GM23338 (cell line): ENCODE results near the gene TBC1D14. TPM values are rescaled to one million over a fixed set of nuclear protein-coding genes. Genes with fewer than 3 reads are reported as not detected.

Experiments used
- ATAC-seq: fragments of 200-7000 bp; cut with Tn5 transposase; 3 replicates; pipeline ENCODE4 v1.9.1; 2020
- DNase-seq: peaks from one replicate; pipeline ENCODE4 v3.0.0-alpha.2; 2015; ENCODE audit warnings: low spot score
- H2AFZ ChIP-seq: fragments of 200-600 bp; sonication (generic); 2 replicates; pipeline ENCODE4 v1.8.0; 2016; ENCODE audit warnings: antibody characterized with exemption, mild to moderate bottlenecking, moderate library complexity
- H3F3A ChIP-seq: fragments of 200-600 bp; sonication (generic); replicated peaks from 2 replicates; pipeline ENCODE4 v1.8.0; 2017; ENCODE audit warnings: antibody characterized with exemption, mixed run types, low read depth
- H3K27ac ChIP-seq: fragments of 200-600 bp; sonication (generic); 2 replicates; pipeline ENCODE4 v1.6.1; 2016; ENCODE audit warnings: low read depth
- H3K27me3 ChIP-seq: fragments of 200-600 bp; sonication (generic); 2 replicates; pipeline ENCODE4 v1.8.0; 2016; ENCODE audit warnings: mild to moderate bottlenecking, mixed run types, moderate library complexity; ENCODE audit not compliant: insufficient read depth
- H3K36me3 ChIP-seq: fragments of 200-600 bp; sonication (generic); 2 replicates; pipeline ENCODE4 v1.8.0; 2016; ENCODE audit warnings: mild to moderate bottlenecking; ENCODE audit not compliant: insufficient read depth
- H3K4me1 ChIP-seq: fragments of 200-600 bp; sonication (generic); 2 replicates; pipeline ENCODE4 v1.8.0; 2016; ENCODE audit warnings: mild to moderate bottlenecking, moderate library complexity; ENCODE audit not compliant: insufficient read depth
- H3K4me2 ChIP-seq: fragments of 200-600 bp; sonication (generic); 2 replicates; pipeline ENCODE4 v1.7.1; 2017; ENCODE audit warnings: mixed run types
- H3K4me3 ChIP-seq: fragments of 200-600 bp; sonication (generic); 2 replicates; pipeline ENCODE4 v1.6.1; 2016; ENCODE audit warnings: mixed run types
- H3K79me2 ChIP-seq: fragments of 200-600 bp; sonication (generic); replicated peaks from 2 replicates; pipeline ENCODE4 v1.8.0; 2017; ENCODE audit warnings: mild to moderate bottlenecking; ENCODE audit not compliant: insufficient read depth
- H3K9me2 ChIP-seq: fragments of 200-600 bp; sonication (generic); 2 replicates; pipeline ENCODE4 v1.8.0; 2017; ENCODE audit not compliant: insufficient read depth
- H4K20me1 ChIP-seq: fragments of 200-600 bp; sonication (generic); replicated peaks from 2 replicates; pipeline ENCODE4 v1.8.0; 2017; ENCODE audit warnings: mild to moderate bottlenecking; ENCODE audit not compliant: insufficient read depth
- H3K27ac Mint-ChIP-seq: 2 replicates; pipeline ENCODE4 v1.8.0; 2020; ENCODE audit warnings: inconsistent platforms, mild to moderate bottlenecking, moderate library complexity, mixed read lengths
- H3K27me3 Mint-ChIP-seq: 3 replicates; pipeline ENCODE4 v1.8.0; 2022; ENCODE audit warnings: low read depth, mild to moderate bottlenecking, moderate library complexity, mixed read lengths, inconsistent platforms; ENCODE audit not compliant: insufficient read depth, poor library complexity
- H3K36me3 Mint-ChIP-seq: 3 replicates; pipeline ENCODE4 v1.8.0; 2021; ENCODE audit warnings: low read depth, mild to moderate bottlenecking, inconsistent platforms, moderate library complexity, mixed read lengths
- H3K4me1 Mint-ChIP-seq: 3 replicates; pipeline ENCODE4 v1.8.0; 2020; ENCODE audit warnings: mild to moderate bottlenecking, inconsistent platforms, mixed read lengths
- H3K4me3 Mint-ChIP-seq: 3 replicates; pipeline ENCODE4 v1.8.0; 2021; ENCODE audit warnings: moderate library complexity, mild to moderate bottlenecking, inconsistent platforms, mixed read lengths
- H3K9me3 Mint-ChIP-seq: 3 replicates; pipeline ENCODE4 v1.8.0; 2020; ENCODE audit warnings: moderate library complexity, mild to moderate bottlenecking, inconsistent platforms, mixed read lengths
- CREB1 ChIP-seq: fragments of 250-450 bp; sonication (Bioruptor Pico); IDR thresholded peaks from 2 replicates; pipeline ENCODE4 v1.5.0; 2020; ENCODE audit warnings: low read depth, mild to moderate bottlenecking, moderate library complexity
- EZH2 ChIP-seq: fragments of 200-600 bp; sonication (generic); IDR thresholded peaks from one replicate; pipeline ENCODE4 v1.8.0; 2017; ENCODE audit warnings: antibody characterized with exemption, mild to moderate bottlenecking, low read depth; ENCODE audit not compliant: unreplicated experiment
- EZH2phosphoT487 ChIP-seq: fragments of 200-600 bp; sonication (generic); IDR thresholded peaks from one replicate; pipeline ENCODE4 v1.8.1; 2018; ENCODE audit warnings: antibody characterized with exemption; ENCODE audit not compliant: unreplicated experiment
- NANOG ChIP-seq: IDR thresholded peaks from 2 replicates; pipeline ENCODE4 v1.6.1; 2016; ENCODE audit warnings: antibody characterized with exemption, borderline replicate concordance
- POLR2AphosphoS5 ChIP-seq: IDR thresholded peaks from 2 replicates; pipeline ENCODE4 v1.6.1; 2016; ENCODE audit warnings: antibody characterized with exemption, low read depth
- ZNF114 ChIP-seq: fragments of 250-450 bp; sonication (Bioruptor Pico); IDR thresholded peaks from 2 replicates; pipeline ENCODE4 v1.5.0; 2020; ENCODE audit warnings: mild to moderate bottlenecking, moderate library complexity
- ZNF331 ChIP-seq: fragments of 250-450 bp; sonication (Bioruptor Pico); IDR thresholded peaks from 2 replicates; pipeline ENCODE4 v1.5.0; 2020; ENCODE audit warnings: low read depth, mild to moderate bottlenecking, moderate library complexity
- polyA plus RNA-seq: library from polyadenylated mRNA; unstranded; fragments of >200 nt; fragmentation: Nextera tagmentation; extraction: Ambion mirVana; gene quantifications from 2 replicates; pipeline ENCODE4 v1.2.1, GENCODE V29; 2016
- total RNA-seq: library from RNA; depleted of rRNA; stranded (reverse); fragments of >200 nt; shearing (Covaris generic); gene quantifications from 2 replicates; pipeline ENCODE4 v1.2.3, GENCODE V29; 2014
- TF ChIP-seq, protein P1 (sequence below): fragments of 250-450 bp; sonication (Bioruptor Pico); IDR thresholded peaks from 2 replicates; pipeline ENCODE4 v1.5.0; 2020; ENCODE audit warnings: mild to moderate bottlenecking, moderate library complexity
- TF ChIP-seq, protein P2 (sequence below), 2 experiments: fragments of 200-600 bp in 1 of 2; sonication (generic) in 1 of 2; conservative IDR thresholded peaks; 2 replicates each; pipeline versions ENCODE4 v1.5.1 to v1.6.1; 2016 to 2017; ENCODE audit warnings: antibody characterized with exemption in 2 of 2, low read depth in 2 of 2, mild to moderate bottlenecking in 2 of 2, moderate library complexity in 1 of 2
- TF ChIP-seq, protein P3 (sequence below): IDR thresholded peaks from one replicate; pipeline ENCODE4 v1.6.1; 2018; ENCODE audit warnings: antibody characterized with exemption; ENCODE audit not compliant: unreplicated experiment

TBC1D14 gene
- total and polyA plus RNA-seq, 2 experiments from 2014 or later = 18.2 to 59.7 TPM

DNA sequence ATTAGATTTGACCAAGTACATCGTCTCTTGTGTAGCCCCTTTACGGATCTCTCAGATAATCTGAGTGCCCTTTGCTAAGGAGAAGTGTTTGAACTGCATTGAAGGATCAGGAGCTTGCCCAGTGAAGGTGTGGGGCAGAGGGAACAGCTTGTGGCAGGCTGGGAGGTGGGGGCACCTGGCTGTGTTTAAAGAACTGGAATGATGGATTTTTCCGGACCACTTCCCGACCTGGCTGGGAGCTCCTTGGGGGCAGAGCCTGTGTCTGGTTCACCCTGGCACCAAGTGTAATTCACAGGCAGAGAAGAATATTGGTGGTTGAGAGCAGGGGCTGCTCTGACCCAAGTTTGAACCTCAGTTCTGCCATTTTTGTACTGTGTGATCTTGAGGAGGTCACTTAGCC is 18.5 kb downstream of the TBC1D14 start:
- H3K4me2 ChIP-seq = no peak overlapping the region

More for the DNA sequence above, 18.5 kb downstream of the TBC1D14 start:
- Histone ChIP-seq H3F3A (no peaks in the 10 kb centered on the region), H3K27ac (no peak overlapping the region), H2AFZ (no peak overlapping the region), H4K20me1 (peaks cover 11% of the 10 kb centered on the region), H3K9me2 (no peaks in the 10 kb centered on the region), H3K36me3 (no peaks in the 10 kb centered on the region), H3K27me3 (no peaks in the 10 kb centered on the region), H3K4me3 (no peak overlapping the region), H3K79me2 (peaks cover 68% of the 10 kb centered on the region), H3K4me1 (no peaks in the 10 kb centered on the region)
- H3K4me3 Mint-ChIP-seq = no peak overlapping the region
- H3K4me1 Mint-ChIP-seq = peaks cover 27% of the 10 kb centered on the region
- ATAC-seq (no peak), DNase-seq (no peak)
- no peaks in the 10 kb centered on the region for H3K9me3 Mint-ChIP-seq
- TF ChIP-seq, protein P1, sequence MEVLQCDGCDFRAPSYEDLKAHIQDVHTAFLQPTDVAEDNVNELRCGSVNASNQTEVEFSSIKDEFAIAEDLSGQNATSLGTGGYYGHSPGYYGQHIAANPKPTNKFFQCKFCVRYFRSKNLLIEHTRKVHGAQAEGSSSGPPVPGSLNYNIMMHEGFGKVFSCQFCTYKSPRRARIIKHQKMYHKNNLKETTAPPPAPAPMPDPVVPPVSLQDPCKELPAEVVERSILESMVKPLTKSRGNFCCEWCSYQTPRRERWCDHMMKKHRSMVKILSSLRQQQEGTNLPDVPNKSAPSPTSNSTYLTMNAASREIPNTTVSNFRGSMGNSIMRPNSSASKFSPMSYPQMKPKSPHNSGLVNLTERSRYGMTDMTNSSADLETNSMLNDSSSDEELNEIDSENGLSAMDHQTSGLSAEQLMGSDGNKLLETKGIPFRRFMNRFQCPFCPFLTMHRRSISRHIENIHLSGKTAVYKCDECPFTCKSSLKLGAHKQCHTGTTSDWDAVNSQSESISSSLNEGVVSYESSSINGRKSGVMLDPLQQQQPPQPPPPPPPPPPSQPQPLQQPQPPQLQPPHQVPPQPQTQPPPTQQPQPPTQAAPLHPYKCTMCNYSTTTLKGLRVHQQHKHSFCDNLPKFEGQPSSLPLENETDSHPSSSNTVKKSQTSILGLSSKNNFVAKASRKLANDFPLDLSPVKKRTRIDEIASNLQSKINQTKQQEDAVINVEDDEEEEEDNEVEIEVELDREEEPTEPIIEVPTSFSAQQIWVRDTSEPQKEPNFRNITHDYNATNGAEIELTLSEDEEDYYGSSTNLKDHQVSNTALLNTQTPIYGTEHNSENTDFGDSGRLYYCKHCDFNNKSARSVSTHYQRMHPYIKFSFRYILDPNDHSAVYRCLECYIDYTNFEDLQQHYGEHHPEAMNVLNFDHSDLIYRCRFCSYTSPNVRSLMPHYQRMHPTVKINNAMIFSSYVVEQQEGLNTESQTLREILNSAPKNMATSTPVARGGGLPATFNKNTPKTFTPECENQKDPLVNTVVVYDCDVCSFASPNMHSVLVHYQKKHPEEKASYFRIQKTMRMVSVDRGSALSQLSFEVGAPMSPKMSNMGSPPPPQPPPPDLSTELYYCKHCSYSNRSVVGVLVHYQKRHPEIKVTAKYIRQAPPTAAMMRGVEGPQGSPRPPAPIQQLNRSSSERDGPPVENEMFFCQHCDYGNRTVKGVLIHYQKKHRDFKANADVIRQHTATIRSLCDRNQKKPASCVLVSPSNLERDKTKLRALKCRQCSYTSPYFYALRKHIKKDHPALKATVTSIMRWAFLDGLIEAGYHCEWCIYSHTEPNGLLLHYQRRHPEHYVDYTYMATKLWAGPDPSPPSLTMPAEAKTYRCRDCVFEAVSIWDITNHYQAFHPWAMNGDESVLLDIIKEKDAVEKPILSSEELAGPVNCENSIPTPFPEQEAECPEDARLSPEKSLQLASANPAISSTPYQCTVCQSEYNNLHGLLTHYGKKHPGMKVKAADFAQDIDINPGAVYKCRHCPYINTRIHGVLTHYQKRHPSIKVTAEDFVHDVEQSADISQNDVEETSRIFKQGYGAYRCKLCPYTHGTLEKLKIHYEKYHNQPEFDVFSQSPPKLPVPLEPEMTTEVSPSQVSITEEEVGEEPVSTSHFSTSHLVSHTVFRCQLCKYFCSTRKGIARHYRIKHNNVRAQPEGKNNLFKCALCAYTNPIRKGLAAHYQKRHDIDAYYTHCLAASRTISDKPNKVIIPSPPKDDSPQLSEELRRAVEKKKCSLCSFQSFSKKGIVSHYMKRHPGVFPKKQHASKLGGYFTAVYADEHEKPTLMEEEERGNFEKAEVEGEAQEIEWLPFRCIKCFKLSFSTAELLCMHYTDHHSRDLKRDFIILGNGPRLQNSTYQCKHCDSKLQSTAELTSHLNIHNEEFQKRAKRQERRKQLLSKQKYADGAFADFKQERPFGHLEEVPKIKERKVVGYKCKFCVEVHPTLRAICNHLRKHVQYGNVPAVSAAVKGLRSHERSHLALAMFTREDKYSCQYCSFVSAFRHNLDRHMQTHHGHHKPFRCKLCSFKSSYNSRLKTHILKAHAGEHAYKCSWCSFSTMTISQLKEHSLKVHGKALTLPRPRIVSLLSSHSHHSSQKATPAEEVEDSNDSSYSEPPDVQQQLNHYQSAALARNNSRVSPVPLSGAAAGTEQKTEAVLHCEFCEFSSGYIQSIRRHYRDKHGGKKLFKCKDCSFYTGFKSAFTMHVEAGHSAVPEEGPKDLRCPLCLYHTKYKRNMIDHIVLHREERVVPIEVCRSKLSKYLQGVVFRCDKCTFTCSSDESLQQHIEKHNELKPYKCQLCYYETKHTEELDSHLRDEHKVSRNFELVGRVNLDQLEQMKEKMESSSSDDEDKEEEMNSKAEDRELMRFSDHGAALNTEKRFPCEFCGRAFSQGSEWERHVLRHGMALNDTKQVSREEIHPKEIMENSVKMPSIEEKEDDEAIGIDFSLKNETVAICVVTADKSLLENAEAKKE (CRISPR knock-in tag) = no peak
- TF ChIP-seq CREB1 (CRISPR knock-in tag) (no peak), ZNF331 (CRISPR knock-in tag) (no peak), ZNF114 (CRISPR knock-in tag) (no peak), POLR2AphosphoS5 (no peak), EZH2phosphoT487 (no peak), NANOG (no peak), EZH2 (no peak)
- TF ChIP-seq, protein P2, sequence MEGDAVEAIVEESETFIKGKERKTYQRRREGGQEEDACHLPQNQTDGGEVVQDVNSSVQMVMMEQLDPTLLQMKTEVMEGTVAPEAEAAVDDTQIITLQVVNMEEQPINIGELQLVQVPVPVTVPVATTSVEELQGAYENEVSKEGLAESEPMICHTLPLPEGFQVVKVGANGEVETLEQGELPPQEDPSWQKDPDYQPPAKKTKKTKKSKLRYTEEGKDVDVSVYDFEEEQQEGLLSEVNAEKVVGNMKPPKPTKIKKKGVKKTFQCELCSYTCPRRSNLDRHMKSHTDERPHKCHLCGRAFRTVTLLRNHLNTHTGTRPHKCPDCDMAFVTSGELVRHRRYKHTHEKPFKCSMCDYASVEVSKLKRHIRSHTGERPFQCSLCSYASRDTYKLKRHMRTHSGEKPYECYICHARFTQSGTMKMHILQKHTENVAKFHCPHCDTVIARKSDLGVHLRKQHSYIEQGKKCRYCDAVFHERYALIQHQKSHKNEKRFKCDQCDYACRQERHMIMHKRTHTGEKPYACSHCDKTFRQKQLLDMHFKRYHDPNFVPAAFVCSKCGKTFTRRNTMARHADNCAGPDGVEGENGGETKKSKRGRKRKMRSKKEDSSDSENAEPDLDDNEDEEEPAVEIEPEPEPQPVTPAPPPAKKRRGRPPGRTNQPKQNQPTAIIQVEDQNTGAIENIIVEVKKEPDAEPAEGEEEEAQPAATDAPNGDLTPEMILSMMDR (conservative IDR thresholded peaks at IDR 0.05; ENCODE audit: low read depth in 2 of 2) = no peak
- TF ChIP-seq, protein P3, sequence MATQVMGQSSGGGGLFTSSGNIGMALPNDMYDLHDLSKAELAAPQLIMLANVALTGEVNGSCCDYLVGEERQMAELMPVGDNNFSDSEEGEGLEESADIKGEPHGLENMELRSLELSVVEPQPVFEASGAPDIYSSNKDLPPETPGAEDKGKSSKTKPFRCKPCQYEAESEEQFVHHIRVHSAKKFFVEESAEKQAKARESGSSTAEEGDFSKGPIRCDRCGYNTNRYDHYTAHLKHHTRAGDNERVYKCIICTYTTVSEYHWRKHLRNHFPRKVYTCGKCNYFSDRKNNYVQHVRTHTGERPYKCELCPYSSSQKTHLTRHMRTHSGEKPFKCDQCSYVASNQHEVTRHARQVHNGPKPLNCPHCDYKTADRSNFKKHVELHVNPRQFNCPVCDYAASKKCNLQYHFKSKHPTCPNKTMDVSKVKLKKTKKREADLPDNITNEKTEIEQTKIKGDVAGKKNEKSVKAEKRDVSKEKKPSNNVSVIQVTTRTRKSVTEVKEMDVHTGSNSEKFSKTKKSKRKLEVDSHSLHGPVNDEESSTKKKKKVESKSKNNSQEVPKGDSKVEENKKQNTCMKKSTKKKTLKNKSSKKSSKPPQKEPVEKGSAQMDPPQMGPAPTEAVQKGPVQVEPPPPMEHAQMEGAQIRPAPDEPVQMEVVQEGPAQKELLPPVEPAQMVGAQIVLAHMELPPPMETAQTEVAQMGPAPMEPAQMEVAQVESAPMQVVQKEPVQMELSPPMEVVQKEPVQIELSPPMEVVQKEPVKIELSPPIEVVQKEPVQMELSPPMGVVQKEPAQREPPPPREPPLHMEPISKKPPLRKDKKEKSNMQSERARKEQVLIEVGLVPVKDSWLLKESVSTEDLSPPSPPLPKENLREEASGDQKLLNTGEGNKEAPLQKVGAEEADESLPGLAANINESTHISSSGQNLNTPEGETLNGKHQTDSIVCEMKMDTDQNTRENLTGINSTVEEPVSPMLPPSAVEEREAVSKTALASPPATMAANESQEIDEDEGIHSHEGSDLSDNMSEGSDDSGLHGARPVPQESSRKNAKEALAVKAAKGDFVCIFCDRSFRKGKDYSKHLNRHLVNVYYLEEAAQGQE = no peak
- peaks cover 8% of the 10 kb centered on the region for H3K27me3 Mint-ChIP-seq
- no peak overlapping the region for H3K27ac Mint-ChIP-seq
- peaks cover 23% of the 10 kb centered on the region for H3K36me3 Mint-ChIP-seq
